ENCODE results near the gene KCNH1. TPM values are rescaled to one million over a fixed set of nuclear protein-coding genes. Genes with fewer than 3 reads are reported as not detected.

The KCNH1 gene
- total RNA-seq, 1 experiment from 2014 or later: not detected

DNA sequence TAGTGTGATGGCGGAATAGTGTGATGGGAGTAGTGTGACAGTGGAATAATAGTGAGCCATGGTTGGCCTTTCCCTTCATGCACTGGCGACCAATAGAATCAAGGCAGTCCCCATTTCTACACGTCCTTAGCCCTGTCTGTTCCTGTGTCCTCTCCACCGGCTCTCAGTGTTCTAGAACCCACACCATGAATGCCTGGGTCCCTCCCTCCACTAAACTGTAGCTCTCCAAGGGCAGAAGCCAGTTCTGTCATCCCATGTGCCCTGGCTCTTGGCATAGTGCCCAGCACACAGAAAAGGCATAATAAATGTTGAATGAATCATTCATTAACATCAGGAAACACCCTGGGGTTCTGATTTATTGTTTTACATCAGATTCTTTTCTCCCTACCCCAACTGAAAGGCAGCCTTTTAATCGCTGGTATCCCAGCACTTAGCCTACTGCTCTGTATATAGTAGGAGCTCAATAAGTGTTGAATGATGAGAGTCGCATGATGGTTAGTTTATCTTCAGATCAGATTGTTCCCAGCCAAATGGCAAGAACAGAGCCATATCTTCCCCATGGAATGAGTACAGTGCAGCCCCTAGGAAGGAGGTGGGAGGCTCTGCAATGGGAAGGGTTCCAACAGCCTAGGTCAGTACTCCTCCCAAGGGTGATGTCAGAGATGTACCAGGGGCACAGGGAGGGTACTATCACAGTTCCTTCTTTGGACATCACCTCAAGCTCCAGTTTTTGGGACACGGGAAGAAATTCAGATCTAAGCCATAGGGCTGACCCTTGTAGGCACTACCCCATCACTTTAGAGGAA lies 479.6 kb downstream of the KCNH1 start:
- H3K4me1 ChIP-seq (ENCODE audit: insufficient read depth, low read length, poor library complexity, severe bottlenecking): no peaks in the 10 kb centered on the region
- no peak overlapping the region for H3K4me3 ChIP-seq (ENCODE audit: low read depth, low read length, poor library complexity, severe bottlenecking)
- ChIA-PET POLR2A (ENCODE audit: low non-redundant PET) (no interaction called here), CTCF (no interaction called here)
- no peaks in the 10 kb centered on the region for H3K36me3 ChIP-seq (ENCODE audit: insufficient read depth, low read length, poor library complexity, severe bottlenecking)
- no TSS peak for BruUV-seq (replicated peaks)
- peaks cover 19% of the 10 kb centered on the region for H3K27me3 ChIP-seq (replicated peaks; ENCODE audit: insufficient read depth, low read depth, low read length, poor library complexity)
- intact Hi-C loops (cut with micrococcal nuclease; ENCODE audit: unreplicated experiment): no loop called here
- no peak overlapping the region for H3K27ac ChIP-seq (ENCODE audit: low read depth, low read length, poor library complexity, severe bottlenecking)
- no peaks in the 10 kb centered on the region for H3K9me3 ChIP-seq (ENCODE audit: low read depth, low read length, poor library complexity, severe bottlenecking)
- peak; percentile 87 for DNase-seq (ENCODE audit: low spot score)
- TF ChIP-seq CTCF (conservative IDR thresholded peaks at IDR 0.05; ENCODE audit: low read depth, low read length) (no peak), EZH2 (IDR thresholded peaks at IDR 0.05; ENCODE audit: borderline replicate concordance, low read depth, low read length, poor library complexity, severe bottlenecking) (no peak)

DNA sequence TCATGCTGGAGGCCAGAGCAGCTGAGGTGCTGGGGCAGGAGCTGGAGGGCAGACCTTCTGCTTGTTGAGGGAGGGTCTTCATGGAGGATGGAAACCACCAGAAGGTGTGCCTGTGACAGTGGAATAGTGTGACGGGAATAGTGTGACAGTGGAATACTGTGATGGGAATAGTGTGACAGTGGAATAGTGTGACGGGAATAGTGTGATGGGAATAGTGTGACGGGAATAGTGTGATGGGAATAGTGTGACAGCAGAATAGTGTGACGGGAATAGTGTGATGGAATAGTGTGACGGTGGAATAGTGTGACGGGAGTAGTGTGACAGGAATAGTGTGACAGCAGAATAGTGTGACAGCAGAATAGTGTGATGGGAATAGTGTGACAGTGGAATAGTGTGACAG lies 480.2 kb downstream of the KCNH1 start:
- Histone ChIP-seq H3K9me3 (ENCODE audit: low read depth, low read length, poor library complexity, severe bottlenecking) (no peaks in the 10 kb centered on the region), H3K4me1 (ENCODE audit: insufficient read depth, low read length, poor library complexity, severe bottlenecking) (no peaks in the 10 kb centered on the region), H3K36me3 (ENCODE audit: insufficient read depth, low read length, poor library complexity, severe bottlenecking) (no peaks in the 10 kb centered on the region), H3K4me3 (ENCODE audit: low read depth, low read length, poor library complexity, severe bottlenecking) (no peak overlapping the region), H3K27me3 (replicated peaks; ENCODE audit: insufficient read depth, low read depth, low read length, poor library complexity) (peaks cover 19% of the 10 kb centered on the region), H3K27ac (ENCODE audit: low read depth, low read length, poor library complexity, severe bottlenecking) (no peak overlapping the region)
- POLR2A ChIA-PET (ENCODE audit: low non-redundant PET): no interaction called here
- no peak for DNase-seq (ENCODE audit: low spot score)
- intact Hi-C loops (cut with micrococcal nuclease; ENCODE audit: unreplicated experiment): no loop called here
- CTCF ChIA-PET: no interaction called here
- TF ChIP-seq EZH2 (IDR thresholded peaks at IDR 0.05; ENCODE audit: borderline replicate concordance, low read depth, low read length, poor library complexity, severe bottlenecking): no peak
- TF ChIP-seq CTCF (conservative IDR thresholded peaks at IDR 0.05; ENCODE audit: low read depth, low read length): no peak
- BruUV-seq (replicated peaks): no TSS peak

DNA sequence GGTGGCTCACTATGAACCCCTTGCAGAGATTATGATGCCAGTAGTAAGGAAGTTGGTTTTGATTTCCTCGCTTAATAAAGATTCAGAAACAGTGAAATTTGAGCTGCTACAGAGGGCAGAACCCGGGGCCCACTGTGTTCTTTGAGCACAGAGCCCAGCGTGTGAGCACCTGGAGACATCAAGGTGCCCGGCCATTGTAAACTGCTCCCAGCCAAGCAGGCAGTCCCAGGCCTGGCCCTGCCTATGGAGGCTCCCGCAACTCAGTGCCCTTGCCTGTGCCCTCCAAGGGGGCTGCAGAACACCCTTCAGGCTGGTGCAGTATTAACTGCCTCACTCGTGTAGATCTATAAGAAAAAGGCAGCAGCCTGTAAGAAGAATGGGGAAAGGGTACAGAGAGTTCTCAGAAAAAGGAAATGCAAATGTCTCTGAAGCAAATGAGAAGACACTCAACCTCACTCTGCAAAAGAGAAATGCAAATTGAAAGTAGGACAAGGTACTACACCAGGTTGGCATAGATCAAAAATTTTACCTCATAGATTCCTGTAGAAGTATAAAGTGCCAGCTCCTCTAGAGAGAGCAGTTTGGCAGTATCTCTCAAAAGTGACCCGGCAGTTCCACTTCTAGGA lies 481.5 kb downstream of the KCNH1 start:
- H3K27me3 ChIP-seq (replicated peaks; ENCODE audit: insufficient read depth, low read depth, low read length, poor library complexity): peaks cover 18% of the 10 kb centered on the region
- no peak for DNase-seq (ENCODE audit: low spot score)
- H3K4me1 ChIP-seq (ENCODE audit: insufficient read depth, low read length, poor library complexity, severe bottlenecking): peaks cover 10% of the 10 kb centered on the region
- ChIA-PET POLR2A (ENCODE audit: low non-redundant PET) (no interaction called here), CTCF (no interaction called here)
- H3K36me3 ChIP-seq (ENCODE audit: insufficient read depth, low read length, poor library complexity, severe bottlenecking): no peaks in the 10 kb centered on the region
- TF ChIP-seq CTCF (conservative IDR thresholded peaks at IDR 0.05; ENCODE audit: low read depth, low read length): no peak
- no peak for TF ChIP-seq EZH2 (IDR thresholded peaks at IDR 0.05; ENCODE audit: borderline replicate concordance, low read depth, low read length, poor library complexity, severe bottlenecking)
- H3K4me3 ChIP-seq (ENCODE audit: low read depth, low read length, poor library complexity, severe bottlenecking): no peak overlapping the region
- H3K9me3 ChIP-seq (ENCODE audit: low read depth, low read length, poor library complexity, severe bottlenecking): no peaks in the 10 kb centered on the region
- intact Hi-C loops (cut with micrococcal nuclease; ENCODE audit: unreplicated experiment): no loop called here
- BruUV-seq (replicated peaks): no TSS peak
- no peak overlapping the region for H3K27ac ChIP-seq (ENCODE audit: low read depth, low read length, poor library complexity, severe bottlenecking)

All from A673 (cell line).